Measurements from ENCODE around the gene BIN1. TPM values are rescaled to one million over a fixed set of nuclear protein-coding genes. Genes with fewer than 3 reads are reported as not detected.
"Not testable (repeated sequence)": the region's sequence is repeated elsewhere in the genome, so short reads cannot be mapped to it uniquely, and the experiment has no call there.

The BIN1 gene
- total RNA-seq, 1 donor from 2014 or later: 90.9 TPM

DNA sequence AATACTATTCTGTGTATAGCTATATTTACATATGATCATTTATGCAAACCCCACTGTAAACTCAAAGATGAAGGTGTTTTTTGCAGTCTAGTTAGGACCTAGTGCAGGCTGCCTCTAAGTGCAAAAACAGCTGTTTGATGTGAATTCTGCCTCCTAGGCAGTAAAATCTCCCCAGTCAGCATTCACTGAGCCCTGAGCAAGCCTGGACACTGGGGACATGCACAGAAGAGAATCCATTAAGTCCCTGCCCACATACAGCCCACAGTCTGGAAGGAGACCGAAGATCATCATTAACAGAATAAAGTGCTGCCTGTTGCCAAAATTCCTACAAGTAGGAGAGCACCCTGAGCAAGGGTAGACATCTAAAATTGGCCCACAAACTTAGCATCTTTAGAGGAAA, 14.4 kb upstream of the BIN1 start:
- no peaks in the 10 kb centered on the region for H3K27me3 ChIP-seq (ENCODE audit: control insufficient read depth, insufficient read depth, low read length)
- TF ChIP-seq CTCF (IDR thresholded peaks at IDR 0.05; ENCODE audit: insufficient read depth, low read length, poor library complexity, severe bottlenecking): no peak
- H3K4me3 ChIP-seq (ENCODE audit: low read depth, low read length): no peak overlapping the region

DNA sequence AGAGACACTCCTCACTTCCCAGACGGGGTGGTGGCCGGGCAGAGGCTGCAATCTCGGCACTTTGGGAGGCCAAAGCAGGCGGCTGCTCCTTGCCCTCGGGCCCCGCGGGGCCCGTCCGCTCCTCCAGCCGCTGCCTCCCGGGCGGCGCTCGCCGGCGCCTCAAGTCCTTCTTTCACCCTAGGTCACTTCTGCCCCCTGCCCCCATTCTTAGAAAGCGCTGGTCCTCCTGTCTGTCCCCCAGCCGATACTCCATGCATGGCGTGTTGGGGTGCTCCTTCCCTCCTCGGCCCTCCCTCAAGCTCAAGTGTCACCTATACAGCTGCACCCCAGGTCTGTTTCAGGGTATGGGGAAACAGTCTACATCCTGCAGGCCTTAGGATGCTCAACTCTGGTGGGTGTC, 13.5 kb upstream of the BIN1 start:
- H3K36me3 ChIP-seq (ENCODE audit: control insufficient read depth, insufficient read depth, low read length); DNase-seq (ENCODE audit: low read depth); H3K27me3 ChIP-seq (ENCODE audit: control insufficient read depth, insufficient read depth, low read length); H3K4me3 ChIP-seq (ENCODE audit: low read depth, low read length): not testable (repeated sequence)

More for the DNA sequence above, 14.4 kb upstream of the BIN1 start:
- DNase-seq (ENCODE audit: low read depth): no peak
- H3K36me3 ChIP-seq (ENCODE audit: control insufficient read depth, insufficient read depth, low read length): no peaks in the 10 kb centered on the region

- no peaks in the 10 kb centered on the region for H3K27me3 ChIP-seq (ENCODE audit: control insufficient read depth, insufficient read depth, low read length)
- DNase-seq (ENCODE audit: low read depth): no peak
- no peaks in the 10 kb centered on the region for H3K36me3 ChIP-seq (ENCODE audit: control insufficient read depth, insufficient read depth, low read length)
- no peak for TF ChIP-seq CTCF (IDR thresholded peaks at IDR 0.05; ENCODE audit: insufficient read depth, low read length, poor library complexity, severe bottlenecking)
- H3K4me3 ChIP-seq (ENCODE audit: low read depth, low read length): no peak overlapping the region
These were observed 11.5 kb upstream of the BIN1 start for GRCh38 chr2:127118467-127118866.

GRCh38 chr2:127118038-127118437, 11.1 kb upstream of the BIN1 start:
- no peak overlapping the region for H3K4me3 ChIP-seq (ENCODE audit: low read depth, low read length)

GRCh38 chr2:127117603-127118002, 10.6 kb upstream of the BIN1 start:
- TF ChIP-seq CTCF (IDR thresholded peaks at IDR 0.05; ENCODE audit: insufficient read depth, low read length, poor library complexity, severe bottlenecking): no peak
- Histone ChIP-seq H3K27me3 (ENCODE audit: control insufficient read depth, insufficient read depth, low read length) (no peaks in the 10 kb centered on the region), H3K36me3 (ENCODE audit: control insufficient read depth, insufficient read depth, low read length) (no peaks in the 10 kb centered on the region), H3K4me3 (ENCODE audit: low read depth, low read length) (no peak overlapping the region)
- DNase-seq (ENCODE audit: low read depth): no peak

More at GRCh38 chr2:127118038-127118437, 11.1 kb upstream of the BIN1 start:
- no peaks in the 10 kb centered on the region for H3K27me3 ChIP-seq (ENCODE audit: control insufficient read depth, insufficient read depth, low read length)
- no peak for DNase-seq (ENCODE audit: low read depth)
- no peaks in the 10 kb centered on the region for H3K36me3 ChIP-seq (ENCODE audit: control insufficient read depth, insufficient read depth, low read length)
- TF ChIP-seq CTCF (IDR thresholded peaks at IDR 0.05; ENCODE audit: insufficient read depth, low read length, poor library complexity, severe bottlenecking): no peak

DNA sequence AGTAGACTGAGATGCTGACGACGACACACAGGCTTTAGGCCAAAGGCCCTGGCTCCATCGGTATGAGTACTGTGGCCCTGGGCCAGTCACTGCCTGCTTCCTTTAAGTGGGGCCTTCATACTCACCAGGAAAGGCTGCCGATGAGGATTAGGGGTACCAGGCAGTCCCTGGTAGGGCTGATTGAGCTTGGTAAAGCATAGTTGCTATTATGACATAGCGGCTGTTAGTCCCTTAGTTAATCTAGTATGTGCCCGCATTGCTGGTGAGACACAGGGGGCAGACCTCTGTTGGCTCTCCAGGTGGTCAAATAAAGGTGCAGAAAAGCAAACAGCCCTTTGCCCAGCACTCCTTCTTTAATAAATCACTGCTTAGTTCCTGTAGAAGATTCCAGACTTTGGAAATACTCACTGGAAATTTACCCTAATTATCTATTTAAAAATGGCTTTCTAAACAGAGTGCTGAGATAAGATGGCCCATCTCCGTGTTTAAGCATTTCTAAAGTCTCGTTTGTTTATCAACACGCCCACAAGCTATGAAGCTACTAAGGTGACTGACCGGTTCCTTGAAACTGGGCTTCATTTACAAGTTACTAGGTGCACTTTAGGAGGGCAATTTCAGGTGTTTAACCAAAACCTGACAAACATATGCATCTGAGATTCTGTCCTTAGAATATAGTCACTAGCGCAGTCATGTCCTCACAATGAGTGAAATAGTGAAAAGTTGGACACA, 8.7 kb upstream of the BIN1 start:
- no peak for DNase-seq (ENCODE audit: low read depth)
- no peaks in the 10 kb centered on the region for H3K27me3 ChIP-seq (ENCODE audit: control insufficient read depth, insufficient read depth, low read length)
- H3K4me3 ChIP-seq (ENCODE audit: low read depth, low read length): no peak overlapping the region
- TF ChIP-seq CTCF (IDR thresholded peaks at IDR 0.05; ENCODE audit: insufficient read depth, low read length, poor library complexity, severe bottlenecking): no peak
- no peaks in the 10 kb centered on the region for H3K36me3 ChIP-seq (ENCODE audit: control insufficient read depth, insufficient read depth, low read length)

Measured in kidney epithelial cell (primary cell).